ENCODE measurements around the gene GMCL2.

DNA sequence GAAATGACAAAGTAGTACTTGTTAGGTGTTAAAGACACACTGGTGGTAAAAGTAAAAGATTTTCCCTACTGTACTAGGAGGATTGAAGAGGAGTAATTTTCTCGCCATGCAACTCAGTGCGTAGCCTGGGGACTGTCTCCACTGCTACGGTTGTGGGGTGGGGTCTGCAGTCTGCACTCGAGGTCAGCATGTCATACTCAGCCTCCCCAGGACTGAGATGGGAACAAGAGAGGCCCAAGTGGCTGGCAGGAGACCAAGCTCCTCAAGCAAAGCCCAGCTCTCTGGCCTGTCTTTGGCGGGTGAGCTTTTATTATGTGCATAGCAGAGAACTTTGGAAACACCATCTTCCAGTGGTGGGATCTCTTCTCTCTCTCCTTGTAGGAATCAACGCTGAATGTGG lies 43.9 kb downstream of the GMCL2 start:
- TF ChIP-seq, protein P1, sequence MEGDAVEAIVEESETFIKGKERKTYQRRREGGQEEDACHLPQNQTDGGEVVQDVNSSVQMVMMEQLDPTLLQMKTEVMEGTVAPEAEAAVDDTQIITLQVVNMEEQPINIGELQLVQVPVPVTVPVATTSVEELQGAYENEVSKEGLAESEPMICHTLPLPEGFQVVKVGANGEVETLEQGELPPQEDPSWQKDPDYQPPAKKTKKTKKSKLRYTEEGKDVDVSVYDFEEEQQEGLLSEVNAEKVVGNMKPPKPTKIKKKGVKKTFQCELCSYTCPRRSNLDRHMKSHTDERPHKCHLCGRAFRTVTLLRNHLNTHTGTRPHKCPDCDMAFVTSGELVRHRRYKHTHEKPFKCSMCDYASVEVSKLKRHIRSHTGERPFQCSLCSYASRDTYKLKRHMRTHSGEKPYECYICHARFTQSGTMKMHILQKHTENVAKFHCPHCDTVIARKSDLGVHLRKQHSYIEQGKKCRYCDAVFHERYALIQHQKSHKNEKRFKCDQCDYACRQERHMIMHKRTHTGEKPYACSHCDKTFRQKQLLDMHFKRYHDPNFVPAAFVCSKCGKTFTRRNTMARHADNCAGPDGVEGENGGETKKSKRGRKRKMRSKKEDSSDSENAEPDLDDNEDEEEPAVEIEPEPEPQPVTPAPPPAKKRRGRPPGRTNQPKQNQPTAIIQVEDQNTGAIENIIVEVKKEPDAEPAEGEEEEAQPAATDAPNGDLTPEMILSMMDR (IDR thresholded peaks at IDR 0.05) = no peak
- no peak for TF ChIP-seq POLR2AphosphoS5 (IDR thresholded peaks at IDR 0.05)
- no peak for TF ChIP-seq EP300 (IDR thresholded peaks at IDR 0.05)
- no peak for TF ChIP-seq POLR2A (IDR thresholded peaks at IDR 0.05)

Data from sigmoid colon (tissue), 4 donors.